ENCODE results near the gene KIRREL1. TPM values are rescaled to one million over a fixed set of nuclear protein-coding genes. Genes with fewer than 3 reads are reported as not detected.

KIRREL1 gene
- total RNA-seq, 3 donors from 2014 or later = 26.1 to 55.5 (median 34.1) TPM

GRCh38 chr1:158102881-158103674 is 109.6 kb downstream of the KIRREL1 start:
- DNase-seq (ENCODE audit: low spot score in 2 of 2) = no peak
- Histone ChIP-seq H3K4me3 (no peak overlapping the region), H3K27ac (no peak overlapping the region), H3K36me3 (no peaks in the 10 kb centered on the region), H3K27me3 (no peaks in the 10 kb centered on the region), H3K9me3 (no peaks in the 10 kb centered on the region), H3K4me1 (no peaks in the 10 kb centered on the region)
- TF ChIP-seq CTCF (IDR thresholded peaks at IDR 0.05) (no peak), POLR2A (IDR thresholded peaks at IDR 0.05) (no peak), POLR2AphosphoS5 (IDR thresholded peaks at IDR 0.05) (no peak)
- intact Hi-C loops (cut with DNase I; ENCODE audit: low total_unique reads) = no loop called here

- H3K36me3 ChIP-seq = no peaks in the 10 kb centered on the region
- H3K4me1 ChIP-seq = no peaks in the 10 kb centered on the region
- DNase-seq (ENCODE audit: low spot score in 2 of 2) = no peak
- no peaks in the 10 kb centered on the region for H3K27me3 ChIP-seq
- H3K4me3 ChIP-seq = no peak overlapping the region
- intact Hi-C loops (cut with DNase I; ENCODE audit: low total_unique reads) = no loop called here
- no peak overlapping the region for H3K27ac ChIP-seq
- no peak for TF ChIP-seq POLR2A (IDR thresholded peaks at IDR 0.05)
- TF ChIP-seq POLR2AphosphoS5 (IDR thresholded peaks at IDR 0.05) = no peak
- no peak for TF ChIP-seq CTCF (IDR thresholded peaks at IDR 0.05)
- H3K9me3 ChIP-seq = no peaks in the 10 kb centered on the region
Observed at GRCh38 chr1:158103861-158104522, 110.5 kb downstream of the KIRREL1 start.

GRCh38 chr1:158104891-158105290 is 111.4 kb downstream of the KIRREL1 start:
- intact Hi-C loops (cut with DNase I; ENCODE audit: low total_unique reads) = no loop called here
- H3K9me3 ChIP-seq = no peaks in the 10 kb centered on the region
- H3K4me1 ChIP-seq = no peaks in the 10 kb centered on the region
- DNase-seq (ENCODE audit: low spot score in 2 of 2) = no peak
- H3K27ac ChIP-seq = no peak overlapping the region
- no peak for TF ChIP-seq POLR2A (IDR thresholded peaks at IDR 0.05)
- no peak for TF ChIP-seq POLR2AphosphoS5 (IDR thresholded peaks at IDR 0.05)
- no peak for TF ChIP-seq CTCF (IDR thresholded peaks at IDR 0.05)
- no peak overlapping the region for H3K4me3 ChIP-seq
- H3K27me3 ChIP-seq = no peaks in the 10 kb centered on the region
- no peaks in the 10 kb centered on the region for H3K36me3 ChIP-seq

- no peak for TF ChIP-seq CTCF (IDR thresholded peaks at IDR 0.05)
- TF ChIP-seq POLR2AphosphoS5 (IDR thresholded peaks at IDR 0.05) = no peak
- no peak for TF ChIP-seq POLR2A (IDR thresholded peaks at IDR 0.05)
- H3K36me3 ChIP-seq = no peaks in the 10 kb centered on the region
- H3K27me3 ChIP-seq = no peaks in the 10 kb centered on the region
- intact Hi-C loops (cut with DNase I; ENCODE audit: low total_unique reads) = no loop called here
- no peak for DNase-seq (ENCODE audit: low spot score in 2 of 2)
- H3K4me3 ChIP-seq = no peak overlapping the region
- no peaks in the 10 kb centered on the region for H3K4me1 ChIP-seq
- no peaks in the 10 kb centered on the region for H3K9me3 ChIP-seq
- no peak overlapping the region for H3K27ac ChIP-seq
Observed at GRCh38 chr1:158105352-158106095, 112.1 kb downstream of the KIRREL1 start.

Measured in breast epithelium (tissue), 4 donors.